ENCODE results near the gene THOC6. TPM values are rescaled to one million over a fixed set of nuclear protein-coding genes. Genes with fewer than 3 reads are reported as not detected.

The THOC6 gene
- total RNA-seq, 6 experiments from 2014 or later = 7.7 to 15.7 (median 9.7) TPM

GRCh38 chr16:2976673-2977072, 47.2 kb upstream of the THOC6 start:
- H3K27me3 ChIP-seq = no peaks in the 10 kb centered on the region
- no peak overlapping the region for H3K4me3 ChIP-seq
- DNase-seq (no peak), ATAC-seq (no peak)
- no peaks in the 10 kb centered on the region for H3K36me3 ChIP-seq
- H3K9me3 ChIP-seq = no peaks in the 10 kb centered on the region
- no peak overlapping the region for H3K27ac ChIP-seq
- peaks cover 0 to 20% (median 7%) of the 10 kb centered on the region in 4 donors for H3K4me1 ChIP-seq
- intact Hi-C loops (cut with DNase I) = no loop called here
- TF ChIP-seq POLR2A (IDR thresholded peaks at IDR 0.05) (no peak), CTCF (IDR thresholded peaks at IDR 0.05) (no peak)
- WGBS (ENCODE audit: insufficient coverage, low coverage, low lambda C conversion rate, missing lambda C conversion rate) = 86% methylated on average over 9 of the region's 15 CpGs

GRCh38 chr16:2977440-2977839, 46.4 kb upstream of the THOC6 start:
- Histone ChIP-seq H3K36me3 (no peaks in the 10 kb centered on the region), H3K9me3 (no peaks in the 10 kb centered on the region), H3K27ac (no peak overlapping the region), H3K4me3 (no peak overlapping the region), H3K27me3 (no peaks in the 10 kb centered on the region), H3K4me1 (peaks cover 0 to 20% (median 7%) of the 10 kb centered on the region in 4 donors)
- no peak for TF ChIP-seq POLR2A (IDR thresholded peaks at IDR 0.05)
- TF ChIP-seq CTCF (IDR thresholded peaks at IDR 0.05) = no peak
- intact Hi-C loops (cut with DNase I) = no loop called here
- ATAC-seq (peak; percentile 45 to 69 (median 64)), DNase-seq (peak; percentile 80 to 87 (median 85))
- WGBS (ENCODE audit: insufficient coverage, low coverage, low lambda C conversion rate, missing lambda C conversion rate) = 22% methylated on average over 4 of the region's 6 CpGs

- TF ChIP-seq POLR2A (IDR thresholded peaks at IDR 0.05) (no peak), CTCF (IDR thresholded peaks at IDR 0.05) (no peak)
- Histone ChIP-seq H3K27ac (no peak overlapping the region), H3K9me3 (no peaks in the 10 kb centered on the region), H3K36me3 (no peaks in the 10 kb centered on the region), H3K4me3 (peak overlapping the region; percentile 66 to 94 (median 81)), H3K4me1 (peaks cover 0 to 28% (median 7%) of the 10 kb centered on the region in 4 donors), H3K27me3 (no peaks in the 10 kb centered on the region)
- DNase-seq (no peak), ATAC-seq (no peak)
- intact Hi-C loops (cut with DNase I) = no loop called here
- WGBS (ENCODE audit: insufficient coverage, low coverage, low lambda C conversion rate, missing lambda C conversion rate) = 3% methylated on average over 21 of the region's 43 CpGs
Measured at GRCh38 chr16:2979669-2980226, 44.1 kb upstream of the THOC6 start.

- WGBS (ENCODE audit: insufficient coverage, low coverage, low lambda C conversion rate, missing lambda C conversion rate) = 44% methylated on average over 12 of the region's 91 CpGs
- peak; percentile 92 to 94 (median 93) for DNase-seq
- ATAC-seq = peak; percentile 85 to 93 (median 88)
- TF ChIP-seq POLR2A (IDR thresholded peaks at IDR 0.05) (peak; percentile 95), CTCF (IDR thresholded peaks at IDR 0.05) (no peak)
- peak within 1 kb of the TSS; percentile 37 to 86 (median 84) for H3K27ac ChIP-seq
- intact Hi-C loops (cut with DNase I) = no loop called here
- no peaks in the 10 kb centered on the region for H3K36me3 ChIP-seq
- H3K4me1 ChIP-seq = peaks cover 0 to 34% (median 7%) of the 10 kb centered on the region in 4 donors
- H3K4me3 ChIP-seq = peak within 1 kb of the TSS; percentile 66 to 94 (median 81)
- H3K27me3 ChIP-seq = no peaks in the 10 kb centered on the region
- no peaks in the 10 kb centered on the region for H3K9me3 ChIP-seq
Measured at GRCh38 chr16:2980227-2981176, 43.3 kb upstream of the THOC6 start, which contains the start of gene PKMYT1. TSS of gene PKMYT1 (minus strand) at chr16:2980446. CDS start at chr16:2979657, 789 bp downstream.
